Common myeloid progenitor, CD34-positive (primary cell): ENCODE results near the gene KCNF1.
A peak's percentile ranks its signal among the peaks of the same experiment; 100 is the strongest.

ENCODE experiments used
- CTCF ChIA-PET: fragments of 350-600 bp; sonication (Branson Sonifier 250); formaldehyde crosslinking; loops from one replicate; lab custom pipeline; 2021; ENCODE audit warnings: antibody characterized with exemption; lab: Charles Lee
- POLR2A ChIA-PET: fragments of 350-600 bp; sonication (Branson Sonifier 250); formaldehyde crosslinking; loops from one replicate; lab custom pipeline; 2021; ENCODE audit warnings: antibody characterized with exemption; lab: Charles Lee
- DNase-seq, 3 donors: peaks; one replicate each; pipeline versions ENCODE4 v3.0.0 to v3.0.0-alpha.2; 2013
- H3K27ac ChIP-seq, 2 experiments: 1 replicate in 1 of 2; 2 replicates in 1 of 2; pipeline ENCODE4 v1.7.0; 2013; ENCODE audit warnings: inconsistent platforms in 2 of 2, low read length in 2 of 2, mild to moderate bottlenecking in 2 of 2, low read depth in 1 of 2, moderate library complexity in 1 of 2; ENCODE audit not compliant: severe bottlenecking in 2 of 2, insufficient read depth in 1 of 2, poor library complexity in 1 of 2
- H3K27me3 ChIP-seq, 5 experiments: replicated peaks in 2 of 5; 1 replicate in 3 of 5; 2 replicates in 2 of 5; pipeline versions ENCODE4 v1.6.1 to v1.7.0; 2013; ENCODE audit warnings: low read length in 4 of 5, mild to moderate bottlenecking in 2 of 5, moderate library complexity in 2 of 5, inconsistent platforms in 1 of 5; ENCODE audit not compliant: insufficient read depth in 5 of 5, control insufficient read depth in 4 of 5
- H3K36me3 ChIP-seq, 4 experiments: 1 replicate in 2 of 4; 2 replicates in 2 of 4; pipeline versions ENCODE4 v1.6.1 to v1.7.0; 2013; ENCODE audit warnings: low read length in 3 of 4, control low read depth in 1 of 4, mild to moderate bottlenecking in 1 of 4; ENCODE audit not compliant: control insufficient read depth in 4 of 4, insufficient read depth in 4 of 4
- H3K4me1 ChIP-seq, 4 experiments: 1 replicate in 3 of 4; 2 replicates in 1 of 4; pipeline versions ENCODE4 v1.6.1 to v1.7.1; 2013; ENCODE audit warnings: low read length in 3 of 4, mild to moderate bottlenecking in 3 of 4, control low read depth in 1 of 4, inconsistent platforms in 1 of 4, moderate library complexity in 1 of 4; ENCODE audit not compliant: control insufficient read depth in 4 of 4, insufficient read depth in 4 of 4; ENCODE audit errors: control extremely low read depth in 1 of 4
- H3K4me3 ChIP-seq, 7 experiments: 1 replicate in 4 of 7; 2 replicates in 3 of 7; pipeline versions ENCODE4 v1.5.1 to v1.7.0; 2013; ENCODE audit warnings: mild to moderate bottlenecking in 7 of 7, low read length in 6 of 7, moderate library complexity in 6 of 7, inconsistent platforms in 2 of 7, low read depth in 2 of 7, control low read depth in 1 of 7; ENCODE audit not compliant: insufficient read depth in 4 of 7, control insufficient read depth in 1 of 7; ENCODE audit errors: extremely low read depth in 1 of 7
- H3K9me3 ChIP-seq, 5 experiments: 1 replicate in 4 of 5; 2 replicates in 1 of 5; pipeline versions ENCODE4 v1.6.1 to v1.7.1; 2013; ENCODE audit warnings: low read length in 4 of 5, mild to moderate bottlenecking in 2 of 5, inconsistent platforms in 1 of 5, low read depth in 1 of 5, moderate library complexity in 1 of 5; ENCODE audit not compliant: control insufficient read depth in 4 of 5, insufficient read depth in 2 of 5; ENCODE audit errors: control extremely low read depth in 1 of 5
- WGBS: methylation state at CpG from one replicate; pipeline ENCODE4 v1.1.5; 2013; ENCODE audit not compliant: insufficient coverage; 5-methylcytosine and 5-hydroxymethylcytosine counted together

KCNF1 gene

GRCh38 chr2:10914272-10914693 lies 2.5 kb downstream of the KCNF1 start:
- 29% methylated on average over 5 of the region's 7 CpGs for WGBS
- peak in 2 of 3 donors; percentile 7 to 17 for DNase-seq
- Histone ChIP-seq H3K4me3 (no peak overlapping the region), H3K36me3 (no peaks in the 10 kb centered on the region), H3K4me1 (peaks cover 0 to 17% (median 10%) of the 10 kb centered on the region in 4 experiments), H3K27me3 (peaks cover 0 to 62% (median 19%) of the 10 kb centered on the region in 5 experiments), H3K9me3 (no peaks in the 10 kb centered on the region), H3K27ac (no peak overlapping the region)
- CTCF ChIA-PET, result interaction anchor here (1.0 to 1.3 kb wide), 3 partner anchors 12 to 83 kb away, joined by 3 read pairs; no protein-coding TSS in a partner anchor
- POLR2A ChIA-PET, result no interaction called here

- no peak for DNase-seq
- no peaks in the 10 kb centered on the region for H3K36me3 ChIP-seq
- no peaks in the 10 kb centered on the region for H3K9me3 ChIP-seq
- 95% methylated on average over 3 of the region's 7 CpGs for WGBS
- H3K27me3 ChIP-seq, result peaks cover 0 to 57% (median 19%) of the 10 kb centered on the region in 5 experiments
- H3K4me3 ChIP-seq, result no peak overlapping the region
- POLR2A ChIA-PET, result no interaction called here
- H3K27ac ChIP-seq, result no peak overlapping the region
- CTCF ChIA-PET, result interaction anchor here (1.0 to 1.2 kb wide), 2 partner anchors 80 to 82 kb away, joined by 3 read pairs; no protein-coding TSS in a partner anchor
- H3K4me1 ChIP-seq, result peaks cover 0 to 17% (median 11%) of the 10 kb centered on the region in 4 experiments
Measured at GRCh38 chr2:10915236-10915635, 3.5 kb downstream of the KCNF1 start.

- CTCF ChIA-PET, result interaction anchor here (1.0 kb wide), 2 partner anchors 13 to 80 kb away, joined by 3 read pairs; no protein-coding TSS in a partner anchor
- peaks cover 0 to 17% (median 11%) of the 10 kb centered on the region in 4 experiments for H3K4me1 ChIP-seq
Measured at GRCh38 chr2:10915731-10916276, 4.1 kb downstream of the KCNF1 start.

GRCh38 chr2:10916953-10917352 lies 5.2 kb downstream of the KCNF1 start:
- Histone ChIP-seq H3K27me3 (peaks cover 0 to 44% (median 14%) of the 10 kb centered on the region in 5 experiments), H3K4me3 (no peak overlapping the region), H3K27ac (no peak overlapping the region), H3K4me1 (peaks cover 0 to 9% (median 4%) of the 10 kb centered on the region in 4 experiments), H3K36me3 (no peaks in the 10 kb centered on the region), H3K9me3 (no peaks in the 10 kb centered on the region)
- no peak for DNase-seq
- ChIA-PET POLR2A (no interaction called here), CTCF (interaction anchor here (0.8 to 1.6 kb wide), 3 partner anchors 10 to 84 kb away, joined by 3 to 4 read pairs (median 4); no protein-coding TSS in a partner anchor)
- 100% methylated on average over 5 of the region's 6 CpGs for WGBS

More at GRCh38 chr2:10915731-10916276, 4.1 kb downstream of the KCNF1 start:
- Histone ChIP-seq H3K9me3 (no peaks in the 10 kb centered on the region), H3K36me3 (no peaks in the 10 kb centered on the region), H3K4me3 (no peak overlapping the region), H3K27ac (no peak overlapping the region), H3K27me3 (peaks cover 0 to 52% (median 18%) of the 10 kb centered on the region in 5 experiments)
- POLR2A ChIA-PET, result no interaction called here
- 96% methylated on average over 6 of the region's 10 CpGs for WGBS
- DNase-seq, result no peak

DNA sequence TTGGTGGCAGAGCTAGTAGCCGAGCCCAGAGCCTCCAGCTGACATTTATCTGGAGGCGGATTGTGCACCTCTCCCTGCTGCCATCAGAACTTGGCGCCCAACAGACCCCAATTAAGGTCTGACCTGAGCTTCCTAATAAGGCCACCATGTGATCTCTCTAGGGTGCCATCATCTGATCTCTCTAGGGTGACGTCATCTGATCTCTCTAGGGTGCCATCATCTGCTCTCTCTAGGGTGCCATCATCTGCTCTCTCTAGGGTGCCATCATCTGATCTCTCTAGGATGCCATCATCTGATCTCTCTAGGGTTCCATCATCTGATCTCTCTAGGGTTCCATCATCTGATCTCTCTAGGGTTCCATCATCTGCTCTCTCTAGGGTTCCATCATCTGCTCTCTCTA lies 6.2 kb downstream of the KCNF1 start:
- Histone ChIP-seq H3K4me1 (peaks cover 0 to 2% (median 0%) of the 10 kb centered on the region in 4 experiments), H3K27ac (no peak overlapping the region), H3K9me3 (no peaks in the 10 kb centered on the region), H3K36me3 (no peaks in the 10 kb centered on the region), H3K4me3 (no peak overlapping the region), H3K27me3 (peaks cover 0 to 41% (median 7%) of the 10 kb centered on the region in 5 experiments)
- CTCF ChIA-PET, result interaction anchor here (1.6 kb wide), 1 partner anchor 85 kb away, joined by 4 read pairs; no protein-coding TSS in a partner anchor
- DNase-seq, result no peak
- POLR2A ChIA-PET, result no interaction called here
- WGBS, result 100% methylated on average over 4 of the region's 4 CpGs

DNA sequence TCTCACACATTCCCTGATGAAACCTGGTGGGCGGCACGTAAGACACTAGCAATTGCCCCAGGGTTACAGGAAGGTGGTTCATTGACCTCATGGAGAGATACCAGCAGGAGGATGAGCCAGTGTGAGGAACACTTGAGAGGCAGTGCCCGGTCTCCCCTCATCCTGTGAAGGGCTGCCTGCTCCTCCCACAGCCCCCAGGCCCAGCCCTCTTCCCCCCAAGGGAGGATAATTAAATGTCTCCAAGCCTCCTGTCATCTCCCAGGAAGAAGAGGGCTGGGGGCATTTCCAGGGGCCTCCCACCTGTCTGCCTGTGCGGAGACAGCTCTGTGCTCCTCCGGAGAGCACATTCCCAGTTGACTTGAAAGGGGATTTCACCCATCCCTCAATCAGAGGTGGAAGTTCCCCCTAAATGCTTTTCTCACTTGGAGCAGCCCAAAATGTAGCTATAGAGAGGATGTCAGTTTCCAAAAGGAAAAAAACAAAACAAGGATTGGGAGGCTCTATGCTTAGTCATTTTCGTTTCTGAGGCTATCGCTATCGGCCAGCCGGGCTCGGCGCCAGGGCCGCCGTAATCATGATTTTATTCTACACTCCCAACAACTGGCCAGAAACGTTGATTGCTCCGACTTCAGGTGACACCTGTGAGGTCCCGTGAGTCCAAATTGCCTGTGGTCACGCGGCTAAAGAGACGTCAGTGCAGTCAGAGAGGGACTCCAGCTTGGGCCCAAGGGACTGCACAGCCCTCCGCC lies 7.1 kb downstream of the KCNF1 start:
- peaks cover 0 to 2% (median 0%) of the 10 kb centered on the region in 4 experiments for H3K4me1 ChIP-seq

GRCh38 chr2:10919410-10919770 lies 7.7 kb downstream of the KCNF1 start:
- H3K27me3 ChIP-seq, result peaks cover 0 to 30% (median 10%) of the 10 kb centered on the region in 5 experiments
- H3K4me3 ChIP-seq, result no peak overlapping the region
- CTCF ChIA-PET, result no interaction called here
- peaks cover 0 to 2% (median 0%) of the 10 kb centered on the region in 4 experiments for H3K4me1 ChIP-seq
- H3K36me3 ChIP-seq, result no peaks in the 10 kb centered on the region
- DNase-seq, result no peak
- H3K9me3 ChIP-seq, result no peaks in the 10 kb centered on the region
- POLR2A ChIA-PET, result no interaction called here
- WGBS, result 100% methylated on average over 8 of the region's 9 CpGs
- H3K27ac ChIP-seq, result no peak overlapping the region

More for the DNA sequence above, 7.1 kb downstream of the KCNF1 start:
- no peak overlapping the region for H3K27ac ChIP-seq
- DNase-seq, result no peak
- WGBS, result 94% methylated on average over 18 of the region's 20 CpGs
- no peak overlapping the region for H3K4me3 ChIP-seq
- peaks cover 0 to 33% (median 6%) of the 10 kb centered on the region in 5 experiments for H3K27me3 ChIP-seq
- no peaks in the 10 kb centered on the region for H3K36me3 ChIP-seq
- CTCF ChIA-PET, result no interaction called here
- no peaks in the 10 kb centered on the region for H3K9me3 ChIP-seq
- POLR2A ChIA-PET, result no interaction called here
